H1 (cell line): ENCODE measurements around the gene TRAPPC6A. TPM values are rescaled to one million over a fixed set of nuclear protein-coding genes. Genes with fewer than 3 reads are reported as not detected.

Experiments used
- BACH1 ChIP-seq: IDR thresholded peaks from 2 replicates; pipeline ENCODE4 v1.6.1; 2012; ENCODE audit warnings: low read length, improper control_type of control experiment
- BCL11A ChIP-seq, 2 experiments: IDR thresholded peaks; one replicate each; pipeline ENCODE4 v1.6.1; 2011; ENCODE audit warnings: low read depth in 2 of 2, low read length in 2 of 2, mild to moderate bottlenecking in 2 of 2
- CHD2 ChIP-seq: IDR thresholded peaks from 2 replicates; pipeline ENCODE4 v1.6.1; 2012; ENCODE audit warnings: low read length, improper control_type of control experiment
- CREB1 ChIP-seq: IDR thresholded peaks from 2 replicates; pipeline ENCODE4 v1.6.1; 2012; ENCODE audit warnings: inconsistent platforms
- CTBP2 ChIP-seq: IDR thresholded peaks from 2 replicates; pipeline ENCODE4 v1.7.0; 2011; ENCODE audit warnings: borderline replicate concordance, mild to moderate bottlenecking, moderate library complexity, mixed read lengths, low read length; ENCODE audit not compliant: insufficient read depth, insufficient read length
- EZH2 ChIP-seq: fragments of 200-600 bp; sonication (generic); IDR thresholded peaks from 2 replicates; pipeline ENCODE4 v1.7.1; 2012; ENCODE audit warnings: low read depth, mild to moderate bottlenecking, moderate library complexity, low read length, inconsistent platforms; ENCODE audit not compliant: severe bottlenecking
- JUN ChIP-seq: IDR thresholded peaks from 2 replicates; pipeline ENCODE4 v1.6.1; 2011; ENCODE audit warnings: low read depth, mild to moderate bottlenecking, improper control_type of control experiment, low read length
- RFX5 ChIP-seq: IDR thresholded peaks from 2 replicates; pipeline ENCODE4 v1.6.1; 2011; ENCODE audit warnings: low read depth, low read length, improper control_type of control experiment, borderline replicate concordance
- RNF2 ChIP-seq: fragments of 200-900, 300-1000 bp; sonication (generic); IDR thresholded peaks from 2 replicates; pipeline ENCODE4 v1.7.1; 2016; ENCODE audit warnings: borderline replicate concordance, low read depth, mild to moderate bottlenecking, antibody characterized with exemption, low read length; ENCODE audit not compliant: poor library complexity, severe bottlenecking; ENCODE audit errors: missing control alignments
- polyA plus RNA-seq, 7 experiments: library from polyadenylated mRNA; depleted of rRNA in 3 of 7; stranded (reverse) in 5 of 7; unstranded in 2 of 7; fragments of >200 nt in 5 of 7; fragments of 200-250 nt in 2 of 7; gene quantifications; 1 replicate in 5 of 7; 2 replicates in 1 of 7; 4 replicates in 1 of 7; pipeline versions ENCODE4 v1.2.1 to v1.2.3, GENCODE V29; 2011 to 2013; ENCODE audit warnings: missing spikeins in 2 of 7, mixed read lengths in 2 of 7
- total RNA-seq: library from RNA; stranded (reverse); fragmentation: NEBNext Ultra II Directional; extraction: Animal tissue kit (Norgen Biotek cat#: 25700); gene quantifications from 2 replicates; pipeline ENCODE4 v1.2.1, GENCODE V29; 2021
- TF ChIP-seq, protein P1 (sequence below): fragments of 300-600 bp; sonication (generic); IDR thresholded peaks from 2 replicates; pipeline ENCODE4 v1.7.1; 2012; ENCODE audit warnings: low read length, moderate library complexity, mild to moderate bottlenecking, inconsistent platforms; ENCODE audit not compliant: insufficient replicate concordance

Gene TRAPPC6A
- total and polyA plus RNA-seq, 2 of the 8 experiments (the other 6 are each of a cell fraction or from before 2014, with no cell fraction given) = 31.8 to 130 TPM

DNA sequence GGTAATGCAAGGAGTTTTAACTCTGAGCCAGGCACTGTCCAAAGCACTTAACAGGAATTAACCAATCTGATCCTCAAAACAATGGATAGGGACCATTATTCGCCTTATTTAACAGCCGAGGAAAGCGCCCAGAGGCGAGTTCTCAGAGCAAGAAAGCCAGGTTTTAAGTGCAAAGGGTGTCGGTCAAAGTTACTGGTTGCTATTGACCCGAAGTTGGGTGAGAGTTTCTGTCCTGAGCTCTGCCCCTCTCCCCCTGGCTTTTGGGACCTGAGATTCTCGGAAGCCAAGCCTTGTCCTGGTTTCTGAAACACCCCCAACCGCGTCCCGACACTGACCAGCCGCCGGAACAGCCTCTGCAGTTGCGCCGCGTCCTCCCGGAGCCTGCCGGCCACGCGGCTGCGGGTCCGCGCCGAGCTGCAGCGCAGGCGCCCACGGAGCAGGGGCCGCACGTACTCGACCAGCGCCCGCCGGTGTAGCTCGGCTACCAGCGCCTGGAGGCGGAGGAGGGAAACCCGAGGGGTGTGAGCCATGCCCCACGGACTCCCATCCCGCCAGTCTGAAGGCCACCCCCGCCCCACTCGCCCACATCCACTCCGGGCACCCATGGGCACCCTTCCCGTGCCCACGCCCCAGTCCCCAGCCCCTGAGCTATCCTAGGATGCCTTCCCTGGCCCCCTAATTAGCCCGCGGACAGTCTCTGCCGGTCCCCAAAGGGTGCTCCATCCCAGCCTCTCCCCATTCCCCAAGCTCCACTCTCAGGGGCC is 39.3 kb upstream of the TRAPPC6A start (continued):
- TF ChIP-seq, protein P1, sequence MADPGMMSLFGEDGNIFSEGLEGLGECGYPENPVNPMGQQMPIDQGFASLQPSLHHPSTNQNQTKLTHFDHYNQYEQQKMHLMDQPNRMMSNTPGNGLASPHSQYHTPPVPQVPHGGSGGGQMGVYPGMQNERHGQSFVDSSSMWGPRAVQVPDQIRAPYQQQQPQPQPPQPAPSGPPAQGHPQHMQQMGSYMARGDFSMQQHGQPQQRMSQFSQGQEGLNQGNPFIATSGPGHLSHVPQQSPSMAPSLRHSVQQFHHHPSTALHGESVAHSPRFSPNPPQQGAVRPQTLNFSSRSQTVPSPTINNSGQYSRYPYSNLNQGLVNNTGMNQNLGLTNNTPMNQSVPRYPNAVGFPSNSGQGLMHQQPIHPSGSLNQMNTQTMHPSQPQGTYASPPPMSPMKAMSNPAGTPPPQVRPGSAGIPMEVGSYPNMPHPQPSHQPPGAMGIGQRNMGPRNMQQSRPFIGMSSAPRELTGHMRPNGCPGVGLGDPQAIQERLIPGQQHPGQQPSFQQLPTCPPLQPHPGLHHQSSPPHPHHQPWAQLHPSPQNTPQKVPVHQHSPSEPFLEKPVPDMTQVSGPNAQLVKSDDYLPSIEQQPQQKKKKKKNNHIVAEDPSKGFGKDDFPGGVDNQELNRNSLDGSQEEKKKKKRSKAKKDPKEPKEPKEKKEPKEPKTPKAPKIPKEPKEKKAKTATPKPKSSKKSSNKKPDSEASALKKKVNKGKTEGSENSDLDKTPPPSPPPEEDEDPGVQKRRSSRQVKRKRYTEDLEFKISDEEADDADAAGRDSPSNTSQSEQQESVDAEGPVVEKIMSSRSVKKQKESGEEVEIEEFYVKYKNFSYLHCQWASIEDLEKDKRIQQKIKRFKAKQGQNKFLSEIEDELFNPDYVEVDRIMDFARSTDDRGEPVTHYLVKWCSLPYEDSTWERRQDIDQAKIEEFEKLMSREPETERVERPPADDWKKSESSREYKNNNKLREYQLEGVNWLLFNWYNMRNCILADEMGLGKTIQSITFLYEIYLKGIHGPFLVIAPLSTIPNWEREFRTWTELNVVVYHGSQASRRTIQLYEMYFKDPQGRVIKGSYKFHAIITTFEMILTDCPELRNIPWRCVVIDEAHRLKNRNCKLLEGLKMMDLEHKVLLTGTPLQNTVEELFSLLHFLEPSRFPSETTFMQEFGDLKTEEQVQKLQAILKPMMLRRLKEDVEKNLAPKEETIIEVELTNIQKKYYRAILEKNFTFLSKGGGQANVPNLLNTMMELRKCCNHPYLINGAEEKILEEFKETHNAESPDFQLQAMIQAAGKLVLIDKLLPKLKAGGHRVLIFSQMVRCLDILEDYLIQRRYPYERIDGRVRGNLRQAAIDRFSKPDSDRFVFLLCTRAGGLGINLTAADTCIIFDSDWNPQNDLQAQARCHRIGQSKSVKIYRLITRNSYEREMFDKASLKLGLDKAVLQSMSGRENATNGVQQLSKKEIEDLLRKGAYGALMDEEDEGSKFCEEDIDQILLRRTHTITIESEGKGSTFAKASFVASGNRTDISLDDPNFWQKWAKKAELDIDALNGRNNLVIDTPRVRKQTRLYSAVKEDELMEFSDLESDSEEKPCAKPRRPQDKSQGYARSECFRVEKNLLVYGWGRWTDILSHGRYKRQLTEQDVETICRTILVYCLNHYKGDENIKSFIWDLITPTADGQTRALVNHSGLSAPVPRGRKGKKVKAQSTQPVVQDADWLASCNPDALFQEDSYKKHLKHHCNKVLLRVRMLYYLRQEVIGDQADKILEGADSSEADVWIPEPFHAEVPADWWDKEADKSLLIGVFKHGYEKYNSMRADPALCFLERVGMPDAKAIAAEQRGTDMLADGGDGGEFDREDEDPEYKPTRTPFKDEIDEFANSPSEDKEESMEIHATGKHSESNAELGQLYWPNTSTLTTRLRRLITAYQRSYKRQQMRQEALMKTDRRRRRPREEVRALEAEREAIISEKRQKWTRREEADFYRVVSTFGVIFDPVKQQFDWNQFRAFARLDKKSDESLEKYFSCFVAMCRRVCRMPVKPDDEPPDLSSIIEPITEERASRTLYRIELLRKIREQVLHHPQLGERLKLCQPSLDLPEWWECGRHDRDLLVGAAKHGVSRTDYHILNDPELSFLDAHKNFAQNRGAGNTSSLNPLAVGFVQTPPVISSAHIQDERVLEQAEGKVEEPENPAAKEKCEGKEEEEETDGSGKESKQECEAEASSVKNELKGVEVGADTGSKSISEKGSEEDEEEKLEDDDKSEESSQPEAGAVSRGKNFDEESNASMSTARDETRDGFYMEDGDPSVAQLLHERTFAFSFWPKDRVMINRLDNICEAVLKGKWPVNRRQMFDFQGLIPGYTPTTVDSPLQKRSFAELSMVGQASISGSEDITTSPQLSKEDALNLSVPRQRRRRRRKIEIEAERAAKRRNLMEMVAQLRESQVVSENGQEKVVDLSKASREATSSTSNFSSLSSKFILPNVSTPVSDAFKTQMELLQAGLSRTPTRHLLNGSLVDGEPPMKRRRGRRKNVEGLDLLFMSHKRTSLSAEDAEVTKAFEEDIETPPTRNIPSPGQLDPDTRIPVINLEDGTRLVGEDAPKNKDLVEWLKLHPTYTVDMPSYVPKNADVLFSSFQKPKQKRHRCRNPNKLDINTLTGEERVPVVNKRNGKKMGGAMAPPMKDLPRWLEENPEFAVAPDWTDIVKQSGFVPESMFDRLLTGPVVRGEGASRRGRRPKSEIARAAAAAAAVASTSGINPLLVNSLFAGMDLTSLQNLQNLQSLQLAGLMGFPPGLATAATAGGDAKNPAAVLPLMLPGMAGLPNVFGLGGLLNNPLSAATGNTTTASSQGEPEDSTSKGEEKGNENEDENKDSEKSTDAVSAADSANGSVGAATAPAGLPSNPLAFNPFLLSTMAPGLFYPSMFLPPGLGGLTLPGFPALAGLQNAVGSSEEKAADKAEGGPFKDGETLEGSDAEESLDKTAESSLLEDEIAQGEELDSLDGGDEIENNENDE = no peak
- TF ChIP-seq CREB1 (no peak), CHD2 (no peak), RNF2 (peak; percentile 54), BACH1 (no peak), CTBP2 (peak; percentile 23), EZH2 (peak; percentile 94), JUN (no peak), RFX5 (no peak), BCL11A (IDR thresholded peaks at IDR 0.05; ENCODE audit: low read depth in 2 of 2, low read length in 2 of 2) (no peak)
